Measurements from ENCODE around the gene C1orf198.

C1orf198 gene

DNA sequence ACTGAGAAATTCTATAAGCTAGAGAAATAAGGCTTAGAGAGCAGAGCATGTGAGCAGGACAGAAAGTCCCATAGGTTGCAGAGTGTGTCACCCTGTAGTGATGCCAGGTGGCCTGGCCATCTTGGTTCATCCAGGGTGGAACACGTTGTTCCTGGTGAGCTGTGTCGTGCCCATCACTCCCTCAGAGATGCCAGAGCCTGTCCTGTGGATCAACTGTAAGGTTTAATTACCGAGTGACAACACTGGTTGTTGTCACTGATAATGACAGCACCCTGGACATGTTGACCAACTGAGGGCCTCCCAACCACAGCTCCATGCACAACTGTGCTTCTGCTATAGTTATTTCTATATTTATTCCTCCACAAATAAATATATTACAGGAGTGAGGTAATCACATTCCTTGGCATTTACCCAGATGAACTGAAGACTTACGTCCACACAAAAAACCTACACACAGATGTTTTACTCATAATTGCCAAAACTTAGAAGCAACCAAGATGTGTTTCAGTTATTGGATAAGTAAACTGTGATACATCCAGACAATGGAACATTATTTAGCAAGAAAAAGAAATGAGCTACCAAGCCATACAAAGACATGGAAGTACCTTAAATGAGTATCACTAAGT is 6.2 kb downstream of the C1orf198 start:
- no peak for TF ChIP-seq EZH2phosphoT487 (IDR thresholded peaks at IDR 0.05; ENCODE audit: borderline replicate concordance, low read length)
- TF ChIP-seq, protein P1, sequence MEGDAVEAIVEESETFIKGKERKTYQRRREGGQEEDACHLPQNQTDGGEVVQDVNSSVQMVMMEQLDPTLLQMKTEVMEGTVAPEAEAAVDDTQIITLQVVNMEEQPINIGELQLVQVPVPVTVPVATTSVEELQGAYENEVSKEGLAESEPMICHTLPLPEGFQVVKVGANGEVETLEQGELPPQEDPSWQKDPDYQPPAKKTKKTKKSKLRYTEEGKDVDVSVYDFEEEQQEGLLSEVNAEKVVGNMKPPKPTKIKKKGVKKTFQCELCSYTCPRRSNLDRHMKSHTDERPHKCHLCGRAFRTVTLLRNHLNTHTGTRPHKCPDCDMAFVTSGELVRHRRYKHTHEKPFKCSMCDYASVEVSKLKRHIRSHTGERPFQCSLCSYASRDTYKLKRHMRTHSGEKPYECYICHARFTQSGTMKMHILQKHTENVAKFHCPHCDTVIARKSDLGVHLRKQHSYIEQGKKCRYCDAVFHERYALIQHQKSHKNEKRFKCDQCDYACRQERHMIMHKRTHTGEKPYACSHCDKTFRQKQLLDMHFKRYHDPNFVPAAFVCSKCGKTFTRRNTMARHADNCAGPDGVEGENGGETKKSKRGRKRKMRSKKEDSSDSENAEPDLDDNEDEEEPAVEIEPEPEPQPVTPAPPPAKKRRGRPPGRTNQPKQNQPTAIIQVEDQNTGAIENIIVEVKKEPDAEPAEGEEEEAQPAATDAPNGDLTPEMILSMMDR (IDR thresholded peaks at IDR 0.05; ENCODE audit: low read depth, low read length, poor library complexity, severe bottlenecking), result no peak
- Histone ChIP-seq H3K27ac (ENCODE audit: low read depth, low read length) (no peak overlapping the region), H3F3A (ENCODE audit: control insufficient read depth, insufficient read depth) (no peaks in the 10 kb centered on the region), H3K4me3 (ENCODE audit: low read length) (no peak overlapping the region), H3K4me2 (ENCODE audit: low read length) (no peak overlapping the region), H4K20me1 (ENCODE audit: control insufficient read depth, insufficient read depth, low read depth, low read length) (no peaks in the 10 kb centered on the region), H3K9me2 (replicated peaks; ENCODE audit: control insufficient read depth, low read length) (no peaks in the 10 kb centered on the region), H3K79me2 (ENCODE audit: control insufficient read depth, low read length) (no peaks in the 10 kb centered on the region), H3K4me1 (ENCODE audit: control insufficient read depth, low read length) (peaks cover 7% of the 10 kb centered on the region), H3K9me3 (ENCODE audit: control insufficient read depth, insufficient read depth, low read length) (no peaks in the 10 kb centered on the region), H3K27me3 (ENCODE audit: control insufficient read depth, low read length) (peaks cover 8% of the 10 kb centered on the region), H3K36me3 (ENCODE audit: control insufficient read depth, low read length) (no peaks in the 10 kb centered on the region)

DNA sequence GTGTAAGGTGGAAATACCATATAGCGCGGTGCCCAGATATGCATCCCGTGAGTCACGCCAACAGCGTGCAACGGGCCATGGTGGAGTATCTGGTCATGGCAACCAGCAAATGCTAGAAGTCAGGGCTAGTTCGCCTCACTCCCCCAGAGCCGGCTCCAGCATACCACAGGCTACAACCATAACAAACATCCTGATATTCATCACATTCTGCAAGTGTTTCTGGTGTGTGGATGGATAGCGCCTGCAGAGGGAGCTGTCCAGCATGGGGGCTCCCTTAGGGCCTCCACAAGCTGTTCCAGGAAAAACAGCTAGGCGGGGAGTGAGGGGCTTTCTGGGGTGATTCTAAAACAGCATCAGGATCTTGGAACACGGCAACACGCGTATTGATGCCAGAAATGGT is 6.8 kb downstream of the C1orf198 start:
- Histone ChIP-seq H3K9me3 (ENCODE audit: control insufficient read depth, insufficient read depth, low read length) (no peaks in the 10 kb centered on the region), H3K4me2 (ENCODE audit: low read length) (no peak overlapping the region), H3K9me2 (replicated peaks; ENCODE audit: control insufficient read depth, low read length) (no peaks in the 10 kb centered on the region), H3K79me2 (ENCODE audit: control insufficient read depth, low read length) (no peaks in the 10 kb centered on the region), H3K36me3 (ENCODE audit: control insufficient read depth, low read length) (no peaks in the 10 kb centered on the region), H3K4me3 (ENCODE audit: low read length) (no peak overlapping the region), H3K4me1 (ENCODE audit: control insufficient read depth, low read length) (peaks cover 7% of the 10 kb centered on the region), H3F3A (ENCODE audit: control insufficient read depth, insufficient read depth) (no peaks in the 10 kb centered on the region), H4K20me1 (ENCODE audit: control insufficient read depth, insufficient read depth, low read depth, low read length) (no peaks in the 10 kb centered on the region), H3K27ac (ENCODE audit: low read depth, low read length) (no peak overlapping the region), H3K27me3 (ENCODE audit: control insufficient read depth, low read length) (peaks cover 3% of the 10 kb centered on the region; the same call in 1 of the 2 replicates)
- no peak for TF ChIP-seq EZH2phosphoT487 (IDR thresholded peaks at IDR 0.05; ENCODE audit: borderline replicate concordance, low read length)
- TF ChIP-seq, protein P1 (IDR thresholded peaks at IDR 0.05; ENCODE audit: low read depth, low read length, poor library complexity, severe bottlenecking), result no peak

DNA sequence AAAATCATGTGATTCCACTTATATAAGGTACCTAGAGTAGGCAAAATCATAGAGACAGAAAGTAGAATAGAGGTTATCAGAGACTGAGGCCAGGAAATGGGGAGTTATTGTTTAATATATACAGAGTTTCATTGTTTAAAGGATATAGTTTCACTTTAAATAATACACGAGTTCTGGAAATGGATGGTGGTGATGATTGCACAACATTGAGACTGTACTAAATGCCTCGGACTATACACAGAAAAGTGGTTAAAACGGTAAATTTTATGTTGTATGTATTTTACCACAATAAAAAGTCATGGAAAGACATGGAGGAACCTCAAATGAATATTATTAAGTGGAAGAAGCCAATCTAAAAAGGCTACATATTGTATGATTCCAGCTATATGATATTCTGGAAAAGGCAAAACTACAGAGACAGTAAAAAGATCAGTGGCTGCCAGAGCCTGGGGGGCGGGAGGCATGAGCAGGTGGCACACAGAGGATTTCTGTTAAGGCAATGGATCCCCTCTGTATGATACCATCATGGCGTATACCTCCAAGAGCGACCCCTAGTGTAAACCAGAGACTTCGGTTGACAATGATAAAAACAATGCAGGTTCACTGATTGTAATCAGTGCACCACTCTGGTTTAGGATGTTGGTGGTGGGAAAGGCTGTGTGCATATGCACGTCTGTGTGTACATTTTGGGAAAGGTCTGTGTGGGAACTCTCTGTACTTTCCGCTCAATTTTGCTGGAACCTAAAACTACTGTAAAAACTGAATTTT is 7.5 kb downstream of the C1orf198 start:
- no peak overlapping the region for H3K27ac ChIP-seq (ENCODE audit: low read depth, low read length)
- H4K20me1 ChIP-seq (ENCODE audit: control insufficient read depth, insufficient read depth, low read depth, low read length), result no peaks in the 10 kb centered on the region
- no peak overlapping the region for H3K4me3 ChIP-seq (ENCODE audit: low read length)
- H3K9me2 ChIP-seq (replicated peaks; ENCODE audit: control insufficient read depth, low read length), result no peaks in the 10 kb centered on the region
- H3K4me2 ChIP-seq (ENCODE audit: low read length), result no peak overlapping the region
- no peaks in the 10 kb centered on the region for H3K9me3 ChIP-seq (ENCODE audit: control insufficient read depth, insufficient read depth, low read length)
- H3K4me1 ChIP-seq (ENCODE audit: control insufficient read depth, low read length), result peaks cover 7% of the 10 kb centered on the region
- no peaks in the 10 kb centered on the region for H3K79me2 ChIP-seq (ENCODE audit: control insufficient read depth, low read length)
- H3K27me3 ChIP-seq (ENCODE audit: control insufficient read depth, low read length), result no peaks in the 10 kb centered on the region
- TF ChIP-seq, protein P1 (IDR thresholded peaks at IDR 0.05; ENCODE audit: low read depth, low read length, poor library complexity, severe bottlenecking), result no peak
- no peak for TF ChIP-seq EZH2phosphoT487 (IDR thresholded peaks at IDR 0.05; ENCODE audit: borderline replicate concordance, low read length)
- no peaks in the 10 kb centered on the region for H3K36me3 ChIP-seq (ENCODE audit: control insufficient read depth, low read length)
- H3F3A ChIP-seq (ENCODE audit: control insufficient read depth, insufficient read depth), result no peaks in the 10 kb centered on the region
